HG03139 (cell line): ENCODE measurements around the gene C2orf49.

ENCODE experiments used
- ATAC-seq: cut with Tn5 transposase; IDR thresholded peaks from one replicate; pipeline ENCODE4 v1.9.1; 2021; ENCODE audit not compliant: unreplicated experiment

C2orf49 gene

DNA sequence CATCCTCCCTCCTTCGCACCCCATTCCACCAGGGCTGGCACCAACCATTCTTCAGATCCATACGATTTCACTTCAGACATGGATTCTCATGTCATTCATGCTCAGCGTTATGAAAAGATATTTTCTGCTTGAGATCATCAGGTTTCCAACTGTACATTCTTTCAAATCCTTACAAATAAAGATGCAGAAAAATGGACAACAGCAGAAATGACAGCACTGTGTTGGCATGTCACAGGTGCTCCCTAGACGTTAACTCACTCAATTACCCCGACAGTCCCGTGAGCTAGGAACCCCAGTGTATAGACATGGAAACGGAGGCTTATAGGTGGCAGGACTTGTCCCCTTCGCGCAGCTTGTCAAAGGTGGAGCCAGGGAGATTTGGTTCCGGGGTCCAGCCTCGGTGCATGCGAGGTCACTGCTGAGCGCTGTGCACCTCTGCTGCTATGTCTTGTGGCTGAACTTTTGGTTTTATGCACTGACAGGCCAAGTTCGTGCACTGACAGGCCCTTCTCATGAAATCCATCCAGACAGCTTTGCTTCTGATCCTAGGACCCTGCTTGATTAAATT lies 43.8 kb downstream of the C2orf49 start:
- no peak for ATAC-seq

DNA sequence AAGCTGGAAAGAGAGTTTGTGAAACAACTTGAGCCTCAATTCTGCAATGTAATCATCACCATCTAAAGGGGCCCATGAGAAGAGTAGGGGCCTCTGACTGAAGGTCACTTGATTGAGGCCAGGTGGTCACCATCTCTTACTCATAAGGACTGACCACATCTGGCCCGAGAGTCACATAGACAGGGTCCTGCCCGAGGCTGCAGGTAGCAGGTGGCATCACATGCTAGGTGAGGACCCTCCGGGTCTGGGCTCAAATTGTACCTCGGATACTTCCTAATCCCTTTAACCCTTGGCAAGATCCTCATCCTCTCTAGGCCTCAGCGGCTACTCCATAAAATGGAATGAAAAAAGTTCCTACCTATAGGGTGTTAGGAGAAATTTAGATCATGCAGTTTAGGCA lies 44.8 kb downstream of the C2orf49 start:
- no peak for ATAC-seq

- ATAC-seq = no peak
Observed at GRCh38 chr2:105383432-105384166, 46.3 kb downstream of the C2orf49 start.

DNA sequence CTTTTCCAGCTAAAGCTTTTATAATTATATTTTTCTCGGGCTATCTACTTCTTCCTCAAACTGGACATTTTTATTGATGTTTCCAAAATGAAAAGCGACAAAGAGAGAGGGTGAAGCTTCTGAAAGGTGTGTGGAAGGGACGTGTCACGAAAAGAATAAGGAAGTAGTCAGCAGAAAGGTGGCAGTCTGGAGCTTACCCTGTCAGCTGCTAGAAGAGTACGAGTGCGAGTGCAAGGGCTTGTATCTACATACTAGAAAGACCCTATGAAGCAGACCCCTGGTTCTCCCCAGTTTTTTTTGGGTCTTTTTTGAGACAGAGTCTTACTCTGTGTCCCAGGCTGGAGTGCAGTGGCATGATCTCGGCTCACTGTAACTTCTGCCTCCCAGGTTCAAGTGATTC lies 46.9 kb downstream of the C2orf49 start:
- ATAC-seq = no peak

DNA sequence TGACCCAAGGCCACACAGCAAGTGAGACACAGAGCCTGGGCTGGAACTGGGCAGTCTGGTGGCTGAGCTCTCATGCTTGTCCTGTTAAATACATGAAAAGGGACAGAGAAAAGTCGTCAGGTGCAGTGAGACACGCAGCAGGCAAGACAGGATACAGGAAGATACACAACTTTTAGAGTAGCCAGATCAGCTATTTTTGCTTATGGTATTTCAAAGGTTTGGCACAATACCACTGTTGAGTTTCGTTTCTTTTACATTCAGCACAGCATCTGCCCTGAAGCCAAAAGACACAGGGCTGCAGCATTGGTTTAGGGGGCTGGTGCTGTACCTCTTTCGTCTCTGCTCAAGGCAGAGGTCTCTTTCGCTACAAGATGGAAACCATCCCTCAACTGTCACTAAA lies 47.5 kb downstream of the C2orf49 start:
- ATAC-seq = no peak

DNA sequence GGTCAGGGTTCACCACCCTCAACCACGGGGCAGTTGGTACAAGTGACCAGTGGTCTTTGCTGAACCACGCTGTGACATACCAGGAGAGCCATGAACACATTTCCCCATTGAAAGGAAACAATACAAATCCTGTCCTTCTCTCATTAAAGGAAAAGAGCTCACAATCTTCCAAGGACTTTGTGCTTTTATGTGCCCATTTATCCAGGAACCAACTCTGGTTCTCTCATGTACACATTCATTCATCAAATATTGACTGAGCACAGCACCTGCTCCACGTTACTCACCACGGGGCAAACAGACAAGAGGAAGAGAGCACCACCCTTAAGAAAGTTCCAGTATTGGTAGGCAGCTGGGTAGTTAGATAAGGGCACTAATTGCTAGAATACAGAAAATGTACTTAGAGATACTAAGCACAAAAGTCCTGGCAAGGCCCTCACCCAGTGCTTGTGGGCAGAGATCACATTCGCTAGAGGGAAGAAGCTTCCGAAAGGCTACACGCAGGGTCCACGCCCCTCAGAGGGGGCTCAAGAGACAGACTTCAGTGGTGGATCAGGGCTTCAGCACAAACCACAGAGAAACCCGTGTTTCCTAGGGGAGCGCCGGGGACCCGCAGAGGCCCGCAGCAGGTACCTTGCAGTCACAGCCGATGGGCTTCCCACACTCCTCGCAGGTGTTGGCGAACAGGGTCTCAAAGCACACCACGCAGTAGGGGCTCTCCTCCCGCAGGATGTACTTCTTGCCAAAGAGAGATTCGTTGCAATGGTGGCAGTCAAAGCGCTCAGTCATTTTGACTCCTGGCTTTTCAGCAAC lies 48.6 kb downstream of the C2orf49 start:
- ATAC-seq = no peak

DNA sequence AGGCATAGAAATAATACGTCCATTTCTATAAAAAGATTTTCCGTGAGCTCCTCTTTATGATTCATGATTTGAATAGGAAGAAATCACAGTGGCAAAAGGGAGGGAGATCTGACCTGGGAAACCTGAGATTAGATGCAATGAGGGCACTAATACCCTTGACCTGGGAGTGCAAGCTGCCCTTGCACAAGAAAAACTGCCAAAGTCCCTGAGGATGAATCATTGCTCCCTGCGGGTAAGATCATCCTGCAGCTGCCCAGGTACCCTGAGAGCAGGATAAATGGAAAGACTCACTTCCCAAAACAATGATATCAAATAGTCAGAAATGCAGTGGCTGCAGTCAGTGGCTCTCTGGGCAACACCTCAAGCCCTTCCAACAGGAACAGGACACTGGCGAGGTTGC lies 49.9 kb downstream of the C2orf49 start:
- ATAC-seq = no peak

- no peak for ATAC-seq
Observed at GRCh38 chr2:105388971-105389381, 51.6 kb downstream of the C2orf49 start.

GRCh38 chr2:105390454-105390853 lies 53.1 kb downstream of the C2orf49 start:
- no peak for ATAC-seq

- ATAC-seq = no peak
Observed at GRCh38 chr2:105391058-105391627, 53.8 kb downstream of the C2orf49 start.

- ATAC-seq = no peak
Observed at GRCh38 chr2:105391763-105392662, 54.7 kb downstream of the C2orf49 start.

GRCh38 chr2:105393373-105394055 lies 56.2 kb downstream of the C2orf49 start:
- no peak for ATAC-seq

GRCh38 chr2:105394951-105395611 lies 57.7 kb downstream of the C2orf49 start:
- no peak for ATAC-seq

DNA sequence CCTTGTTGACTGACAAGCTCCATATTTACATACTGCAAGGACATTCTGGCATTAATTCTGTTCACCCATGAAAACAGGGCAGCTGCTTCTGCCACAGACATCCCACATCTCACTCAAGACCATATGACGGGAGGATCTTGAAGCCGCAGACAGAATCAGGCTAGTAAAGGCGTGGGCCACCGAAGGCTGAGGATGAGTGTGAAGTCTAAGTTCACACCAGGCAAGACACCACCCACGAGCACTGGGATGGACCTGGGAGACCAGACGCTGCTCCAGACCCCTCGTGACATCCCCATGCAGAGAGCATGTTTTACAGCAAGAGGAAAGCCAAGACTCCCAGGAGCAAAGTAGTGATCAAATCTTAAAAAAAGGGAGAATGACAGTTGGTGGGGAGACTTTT lies 58.4 kb downstream of the C2orf49 start:
- ATAC-seq = no peak

DNA sequence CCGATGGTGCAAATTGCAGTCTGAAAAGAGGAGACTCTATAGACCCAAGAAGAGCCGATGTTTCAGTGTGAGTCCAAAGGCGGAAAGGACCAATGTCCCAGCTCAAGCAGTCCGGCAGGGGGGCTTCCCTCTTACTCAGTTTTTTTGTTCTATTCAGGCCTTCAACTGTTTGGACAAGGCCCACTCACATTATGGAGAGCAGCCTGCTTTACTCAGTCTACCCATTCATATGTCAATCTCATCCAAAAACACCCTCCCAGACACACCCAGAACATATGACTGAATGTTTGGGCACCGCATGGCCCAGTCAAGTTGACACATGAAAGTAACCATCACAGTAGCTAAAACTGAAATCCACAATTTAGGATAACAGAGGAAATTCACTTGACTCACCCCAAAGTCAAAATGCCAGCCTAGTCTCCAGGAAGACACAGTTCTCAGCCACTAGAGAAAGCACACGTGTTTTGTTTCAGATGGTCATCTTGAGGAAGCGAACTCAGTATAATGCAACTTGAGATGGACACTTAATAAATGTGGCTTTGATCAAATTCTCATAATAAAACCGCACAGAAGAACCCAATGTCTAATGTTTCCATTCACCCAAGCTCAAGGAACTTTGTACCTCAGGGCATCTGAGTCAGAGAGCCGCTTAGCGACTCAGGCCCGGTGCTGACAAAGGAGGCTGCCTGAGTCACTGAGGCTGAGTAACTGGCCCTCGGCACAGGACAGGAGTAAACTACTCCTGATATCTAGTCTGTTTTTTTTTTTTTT lies 59.1 kb downstream of the C2orf49 start:
- ATAC-seq = no peak

- ATAC-seq = no peak
Observed at GRCh38 chr2:105397025-105397722, 59.8 kb downstream of the C2orf49 start.

DNA sequence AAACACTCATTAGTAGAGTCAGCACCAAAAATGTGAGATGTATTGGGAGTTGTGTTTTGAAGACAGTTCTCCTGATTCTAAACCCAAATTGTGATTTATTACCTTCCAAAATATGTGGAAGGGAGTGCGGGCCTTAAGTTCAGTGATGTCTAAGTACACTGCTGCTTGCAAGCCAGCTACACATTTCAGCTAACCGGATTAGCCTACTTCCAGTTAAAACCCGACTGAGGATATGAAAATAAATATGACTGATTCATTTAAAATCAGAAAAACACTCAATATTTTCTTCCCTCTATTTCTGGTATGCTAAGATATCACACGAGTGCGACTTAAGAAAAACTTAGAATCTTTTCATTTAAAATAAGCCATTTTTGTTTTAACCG lies 60.6 kb downstream of the C2orf49 start:
- no peak for ATAC-seq
